ENCODE data around the gene PARP14.

PARP14 gene, protein sequence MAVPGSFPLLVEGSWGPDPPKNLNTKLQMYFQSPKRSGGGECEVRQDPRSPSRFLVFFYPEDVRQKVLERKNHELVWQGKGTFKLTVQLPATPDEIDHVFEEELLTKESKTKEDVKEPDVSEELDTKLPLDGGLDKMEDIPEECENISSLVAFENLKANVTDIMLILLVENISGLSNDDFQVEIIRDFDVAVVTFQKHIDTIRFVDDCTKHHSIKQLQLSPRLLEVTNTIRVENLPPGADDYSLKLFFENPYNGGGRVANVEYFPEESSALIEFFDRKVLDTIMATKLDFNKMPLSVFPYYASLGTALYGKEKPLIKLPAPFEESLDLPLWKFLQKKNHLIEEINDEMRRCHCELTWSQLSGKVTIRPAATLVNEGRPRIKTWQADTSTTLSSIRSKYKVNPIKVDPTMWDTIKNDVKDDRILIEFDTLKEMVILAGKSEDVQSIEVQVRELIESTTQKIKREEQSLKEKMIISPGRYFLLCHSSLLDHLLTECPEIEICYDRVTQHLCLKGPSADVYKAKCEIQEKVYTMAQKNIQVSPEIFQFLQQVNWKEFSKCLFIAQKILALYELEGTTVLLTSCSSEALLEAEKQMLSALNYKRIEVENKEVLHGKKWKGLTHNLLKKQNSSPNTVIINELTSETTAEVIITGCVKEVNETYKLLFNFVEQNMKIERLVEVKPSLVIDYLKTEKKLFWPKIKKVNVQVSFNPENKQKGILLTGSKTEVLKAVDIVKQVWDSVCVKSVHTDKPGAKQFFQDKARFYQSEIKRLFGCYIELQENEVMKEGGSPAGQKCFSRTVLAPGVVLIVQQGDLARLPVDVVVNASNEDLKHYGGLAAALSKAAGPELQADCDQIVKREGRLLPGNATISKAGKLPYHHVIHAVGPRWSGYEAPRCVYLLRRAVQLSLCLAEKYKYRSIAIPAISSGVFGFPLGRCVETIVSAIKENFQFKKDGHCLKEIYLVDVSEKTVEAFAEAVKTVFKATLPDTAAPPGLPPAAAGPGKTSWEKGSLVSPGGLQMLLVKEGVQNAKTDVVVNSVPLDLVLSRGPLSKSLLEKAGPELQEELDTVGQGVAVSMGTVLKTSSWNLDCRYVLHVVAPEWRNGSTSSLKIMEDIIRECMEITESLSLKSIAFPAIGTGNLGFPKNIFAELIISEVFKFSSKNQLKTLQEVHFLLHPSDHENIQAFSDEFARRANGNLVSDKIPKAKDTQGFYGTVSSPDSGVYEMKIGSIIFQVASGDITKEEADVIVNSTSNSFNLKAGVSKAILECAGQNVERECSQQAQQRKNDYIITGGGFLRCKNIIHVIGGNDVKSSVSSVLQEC (N-terminal part only)

DNA sequence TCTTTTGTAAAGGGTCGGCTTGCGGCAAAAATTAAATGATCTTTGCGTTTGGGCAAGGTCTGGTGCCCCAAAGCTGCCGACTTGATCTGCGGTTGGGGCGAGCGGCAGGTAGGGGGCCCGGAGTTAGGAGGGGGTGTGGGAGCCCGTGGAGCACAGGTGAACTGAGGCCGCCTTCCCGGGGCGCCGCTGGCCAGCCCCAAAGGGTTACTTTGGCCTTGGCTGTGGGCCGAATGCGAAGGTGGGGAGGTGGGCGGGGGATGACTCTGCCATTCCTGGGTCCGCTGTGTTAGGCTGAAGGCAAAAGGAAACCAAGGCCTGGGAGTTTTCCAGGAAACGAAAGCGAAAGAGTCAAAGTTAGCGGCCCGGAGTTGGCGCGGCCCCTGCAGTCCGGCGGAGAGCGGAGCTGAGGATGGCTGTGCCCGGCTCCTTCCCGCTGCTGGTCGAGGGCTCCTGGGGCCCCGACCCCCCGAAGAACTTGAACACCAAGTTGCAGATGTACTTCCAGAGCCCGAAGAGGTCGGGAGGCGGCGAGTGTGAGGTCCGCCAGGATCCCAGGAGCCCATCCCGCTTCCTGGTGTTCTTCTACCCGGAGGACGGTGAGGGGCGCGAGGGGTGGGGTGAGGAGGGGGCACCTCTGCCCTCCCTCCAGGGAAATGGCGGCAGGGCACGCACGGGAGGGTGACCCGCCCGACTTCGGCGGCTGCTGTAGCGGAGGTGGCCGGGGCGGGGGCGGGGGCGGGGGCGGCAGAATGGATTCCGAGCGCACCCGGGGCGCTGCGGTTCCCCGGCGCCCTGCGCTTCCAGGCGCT lies at the start of gene PARP14:
TSS of gene PARP14 (plus strand) at position 365 of the 809 bp plus-strand sequence. CDS start at position 410, 45 bp downstream.
- DNase-seq: peak; percentile 81
- H3K27ac ChIP-seq (ENCODE audit: low read length): peak within 1 kb of the TSS; percentile 41; the same call in 1 of the 2 replicates

DNA sequence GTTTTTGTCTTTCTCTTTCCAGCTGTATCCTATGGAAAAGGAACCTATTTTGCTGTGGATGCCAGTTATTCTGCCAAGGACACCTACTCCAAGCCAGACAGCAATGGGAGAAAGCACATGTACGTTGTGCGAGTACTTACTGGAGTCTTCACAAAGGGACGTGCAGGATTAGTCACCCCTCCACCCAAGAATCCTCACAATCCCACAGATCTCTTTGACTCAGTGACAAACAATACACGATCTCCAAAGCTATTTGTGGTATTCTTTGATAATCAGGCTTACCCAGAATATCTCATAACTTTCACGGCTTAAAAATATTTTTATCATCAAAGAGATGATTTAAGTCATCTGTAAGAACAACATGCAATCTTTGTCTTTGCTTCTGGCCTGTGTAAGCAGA lies 44.9 kb upstream of the PARP14 start:
- Histone ChIP-seq H3K9me2 (replicated peaks; ENCODE audit: insufficient read depth, low read length) (no peaks in the 10 kb centered on the region), H3K9ac (ENCODE audit: low read length) (no peak overlapping the region), H3F3A (ENCODE audit: insufficient read depth, low read length) (no peaks in the 10 kb centered on the region), H3K4me3 (ENCODE audit: low read length) (no peak overlapping the region), H4K20me1 (ENCODE audit: insufficient read depth, low read length) (no peaks in the 10 kb centered on the region), H3K27ac (ENCODE audit: low read length) (no peak overlapping the region), H3K27me3 (replicated peaks; ENCODE audit: insufficient read depth, low read length) (no peaks in the 10 kb centered on the region), H2AFZ (ENCODE audit: low read length) (no peak overlapping the region), H3K4me2 (ENCODE audit: low read depth, low read length) (no peak overlapping the region), H3K4me1 (ENCODE audit: low read length) (no peaks in the 10 kb centered on the region), H3K9me3 (replicated peaks; ENCODE audit: insufficient read depth, low read length) (no peaks in the 10 kb centered on the region), H3K36me3 (replicated peaks; ENCODE audit: insufficient read depth, low read length) (no peaks in the 10 kb centered on the region), H3K79me2 (ENCODE audit: low read length) (no peaks in the 10 kb centered on the region)
- no peak for DNase-seq
- TF ChIP-seq EZH2phosphoT487 (IDR thresholded peaks at IDR 0.05; ENCODE audit: low read length): no peak
- no peak for TF ChIP-seq CTCF (IDR thresholded peaks at IDR 0.05; ENCODE audit: low read length)
- no peak for TF ChIP-seq EZH2 (optimal IDR thresholded peaks at IDR 0.05; ENCODE audit: low read depth, low read length)

More for the DNA sequence above, at the start of gene PARP14:
- peak within 1 kb of the TSS; percentile 66 for H3K9ac ChIP-seq (ENCODE audit: low read length)
- peak within 1 kb of the TSS; percentile 97 for H3K4me2 ChIP-seq (ENCODE audit: low read depth, low read length)
- no peaks in the 10 kb centered on the region for H3K9me3 ChIP-seq (replicated peaks; ENCODE audit: insufficient read depth, low read length)
- H3K79me2 ChIP-seq (ENCODE audit: low read length): 0 out of 2 replicates have a peak, but pooled peaks cover 4% of the 10 kb centered on the region
- no peaks in the 10 kb centered on the region for H3F3A ChIP-seq (ENCODE audit: insufficient read depth, low read length)
- no peaks in the 10 kb centered on the region for H3K27me3 ChIP-seq (replicated peaks; ENCODE audit: insufficient read depth, low read length)
- no peaks in the 10 kb centered on the region; the same call in 1 of the 2 replicates for H3K4me1 ChIP-seq (ENCODE audit: low read length)
- no peaks in the 10 kb centered on the region for H3K9me2 ChIP-seq (replicated peaks; ENCODE audit: insufficient read depth, low read length)
- peak within 1 kb of the TSS; percentile 92 for H3K4me3 ChIP-seq (ENCODE audit: low read length)
- no peak; the same call in 1 of the 2 replicates for TF ChIP-seq CTCF (IDR thresholded peaks at IDR 0.05; ENCODE audit: low read length)
- H4K20me1 ChIP-seq (ENCODE audit: insufficient read depth, low read length): no peaks in the 10 kb centered on the region
- H3K36me3 ChIP-seq (replicated peaks; ENCODE audit: insufficient read depth, low read length): no peaks in the 10 kb centered on the region
- H2AFZ ChIP-seq (ENCODE audit: low read length): peak within 1 kb of the TSS; percentile 83

- H3F3A ChIP-seq (ENCODE audit: insufficient read depth, low read length): no peaks in the 10 kb centered on the region
- no peaks in the 10 kb centered on the region for H3K9me3 ChIP-seq (replicated peaks; ENCODE audit: insufficient read depth, low read length)
- H2AFZ ChIP-seq (ENCODE audit: low read length): no peak overlapping the region
- H3K4me1 ChIP-seq (ENCODE audit: low read length): no peaks in the 10 kb centered on the region
- H3K36me3 ChIP-seq (replicated peaks; ENCODE audit: insufficient read depth, low read length): no peaks in the 10 kb centered on the region
- no peak overlapping the region for H3K27ac ChIP-seq (ENCODE audit: low read length)
- no peaks in the 10 kb centered on the region for H3K27me3 ChIP-seq (replicated peaks; ENCODE audit: insufficient read depth, low read length)
- DNase-seq: no peak
- no peak for TF ChIP-seq EZH2 (optimal IDR thresholded peaks at IDR 0.05; ENCODE audit: low read depth, low read length)
- TF ChIP-seq CTCF (IDR thresholded peaks at IDR 0.05; ENCODE audit: low read length): no peak
- TF ChIP-seq EZH2phosphoT487 (IDR thresholded peaks at IDR 0.05; ENCODE audit: low read length): no peak
- no peak overlapping the region for H3K4me2 ChIP-seq (ENCODE audit: low read depth, low read length)
- H4K20me1 ChIP-seq (ENCODE audit: insufficient read depth, low read length): no peaks in the 10 kb centered on the region
- no peak overlapping the region for H3K9ac ChIP-seq (ENCODE audit: low read length)
- no peaks in the 10 kb centered on the region for H3K79me2 ChIP-seq (ENCODE audit: low read length)
- H3K4me3 ChIP-seq (ENCODE audit: low read length): no peak overlapping the region
- H3K9me2 ChIP-seq (replicated peaks; ENCODE audit: insufficient read depth, low read length): no peaks in the 10 kb centered on the region
Measured at GRCh38 chr3:122636697-122637096, 43.9 kb upstream of the PARP14 start.
